Measurements from ENCODE around the gene FADS2.

- TF ChIP-seq, protein P1, sequence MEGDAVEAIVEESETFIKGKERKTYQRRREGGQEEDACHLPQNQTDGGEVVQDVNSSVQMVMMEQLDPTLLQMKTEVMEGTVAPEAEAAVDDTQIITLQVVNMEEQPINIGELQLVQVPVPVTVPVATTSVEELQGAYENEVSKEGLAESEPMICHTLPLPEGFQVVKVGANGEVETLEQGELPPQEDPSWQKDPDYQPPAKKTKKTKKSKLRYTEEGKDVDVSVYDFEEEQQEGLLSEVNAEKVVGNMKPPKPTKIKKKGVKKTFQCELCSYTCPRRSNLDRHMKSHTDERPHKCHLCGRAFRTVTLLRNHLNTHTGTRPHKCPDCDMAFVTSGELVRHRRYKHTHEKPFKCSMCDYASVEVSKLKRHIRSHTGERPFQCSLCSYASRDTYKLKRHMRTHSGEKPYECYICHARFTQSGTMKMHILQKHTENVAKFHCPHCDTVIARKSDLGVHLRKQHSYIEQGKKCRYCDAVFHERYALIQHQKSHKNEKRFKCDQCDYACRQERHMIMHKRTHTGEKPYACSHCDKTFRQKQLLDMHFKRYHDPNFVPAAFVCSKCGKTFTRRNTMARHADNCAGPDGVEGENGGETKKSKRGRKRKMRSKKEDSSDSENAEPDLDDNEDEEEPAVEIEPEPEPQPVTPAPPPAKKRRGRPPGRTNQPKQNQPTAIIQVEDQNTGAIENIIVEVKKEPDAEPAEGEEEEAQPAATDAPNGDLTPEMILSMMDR (IDR thresholded peaks at IDR 0.05), result no peak
- TF ChIP-seq POLR2A (IDR thresholded peaks at IDR 0.05) (no peak), EP300 (IDR thresholded peaks at IDR 0.05) (no peak), POLR2AphosphoS5 (IDR thresholded peaks at IDR 0.05) (no peak)
These were observed 32.6 kb upstream of the FADS2 start for GRCh38 chr11:61795459-61795858.
